Thoracic aorta (tissue), 2 donors: ENCODE data around the gene POR. TPM values are rescaled to one million over a fixed set of nuclear protein-coding genes. Genes with fewer than 3 reads are reported as not detected.
A peak's percentile ranks its signal among the peaks of the same experiment; 100 is the strongest.

ENCODE experiments used
- ATAC-seq: fragments of 150-250 bp; one replicate; pipeline ENCODE4 v1.8.0; 2017; ENCODE audit warnings: low read depth; ENCODE audit not compliant: insufficient number of reproducible peaks, low FRiP score
- DNase-seq: peaks from one replicate; pipeline ENCODE4 v3.0.0-alpha.2; 2020; ENCODE audit warnings: low spot score
- H3K27ac ChIP-seq, 2 donors: fragments of 200-600 bp; sonication (generic); 1 replicate in 1 of 2; 2 replicates in 1 of 2; pipeline ENCODE4 v1.5.1; 2016; ENCODE audit warnings: mild to moderate bottlenecking in 2 of 2, moderate library complexity in 2 of 2
- H3K27me3 ChIP-seq: fragments of 200-600 bp; sonication (generic); replicated peaks from 2 replicates; pipeline ENCODE4 v1.6.0; 2016; ENCODE audit warnings: mild to moderate bottlenecking; ENCODE audit not compliant: insufficient read depth
- H3K36me3 ChIP-seq: fragments of 200-600 bp; sonication (generic); one replicate; pipeline ENCODE4 v1.5.1; 2016
- H3K4me1 ChIP-seq, 2 donors: fragments of 200-600 bp; sonication (generic); 1 replicate in 1 of 2; 2 replicates in 1 of 2; pipeline versions ENCODE4 v1.5.1 to v1.6.0; 2016; ENCODE audit warnings: low read depth in 2 of 2, mild to moderate bottlenecking in 1 of 2; ENCODE audit not compliant: control insufficient read depth in 1 of 2
- H3K4me3 ChIP-seq: fragments of 200-600 bp; sonication (generic); 2 replicates; pipeline ENCODE4 v1.5.1; 2016; ENCODE audit warnings: mild to moderate bottlenecking
- H3K9me3 ChIP-seq: fragments of 200-600 bp; sonication (generic); 2 replicates; pipeline ENCODE4 v1.5.1; 2016
- CTCF ChIP-seq: fragments of 200-600 bp; sonication (generic); IDR thresholded peaks from one replicate; pipeline ENCODE4 v1.5.1; 2019; ENCODE audit warnings: antibody characterized with exemption
- total RNA-seq, 2 donors: library from RNA; depleted of rRNA; stranded (reverse); fragments of >200 nt; gene quantifications; one replicate each; pipeline versions ENCODE4 v1.1.0 to v1.2.3, GENCODE V29; 2016

POR gene
- total RNA-seq, 2 donors from 2014 or later: 70.1 to 77.4 TPM

DNA sequence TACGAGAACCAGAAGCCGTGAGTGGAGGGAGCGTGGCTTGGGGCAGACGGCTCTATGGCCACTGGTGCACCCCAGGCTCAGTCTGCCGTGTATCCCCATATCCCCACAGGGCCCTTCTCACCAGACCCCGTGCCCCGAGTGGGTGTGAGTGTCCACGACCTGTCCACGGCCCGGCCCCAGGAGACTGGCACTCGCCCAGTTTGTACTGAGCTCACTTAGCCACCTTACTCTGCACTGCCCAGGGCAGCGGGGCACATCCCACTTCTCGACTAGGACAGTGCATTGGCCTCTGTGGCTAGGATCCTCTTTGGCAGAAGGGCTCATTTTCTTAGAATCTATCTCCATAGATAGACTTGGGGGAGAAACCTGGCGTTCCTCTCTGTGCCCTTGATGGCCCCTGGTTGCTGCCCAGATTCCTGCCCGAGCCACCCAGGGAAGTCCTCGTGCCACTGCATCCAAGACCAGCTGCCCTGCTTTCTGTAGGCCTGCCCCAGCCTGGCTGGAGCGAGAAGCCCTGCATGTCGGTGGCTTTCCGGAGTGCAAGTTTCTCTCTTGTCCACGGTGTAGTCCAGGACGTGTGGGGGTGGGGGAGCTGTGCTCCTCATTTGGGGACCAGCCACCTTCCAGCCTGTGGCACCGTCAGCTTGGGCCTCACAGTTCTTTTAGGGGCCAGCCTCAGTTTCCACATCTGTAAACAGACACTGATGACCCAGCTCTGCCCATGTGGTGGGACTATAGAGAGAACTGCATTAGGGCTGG, 67.5 kb downstream of the POR start:
- H3K9me3 ChIP-seq: no peaks in the 10 kb centered on the region
- no peaks in the 10 kb centered on the region for H3K27me3 ChIP-seq
- H3K4me3 ChIP-seq: no peak overlapping the region
- no peak for DNase-seq
- ATAC-seq: no peak
- TF ChIP-seq CTCF: no peak
- peaks cover 69% of the 10 kb centered on the region for H3K36me3 ChIP-seq
- peaks cover 0 to 11% of the 10 kb centered on the region in 2 donors for H3K4me1 ChIP-seq
- peak overlapping the region in 1 of 2 donors; percentile 8 for H3K27ac ChIP-seq

DNA sequence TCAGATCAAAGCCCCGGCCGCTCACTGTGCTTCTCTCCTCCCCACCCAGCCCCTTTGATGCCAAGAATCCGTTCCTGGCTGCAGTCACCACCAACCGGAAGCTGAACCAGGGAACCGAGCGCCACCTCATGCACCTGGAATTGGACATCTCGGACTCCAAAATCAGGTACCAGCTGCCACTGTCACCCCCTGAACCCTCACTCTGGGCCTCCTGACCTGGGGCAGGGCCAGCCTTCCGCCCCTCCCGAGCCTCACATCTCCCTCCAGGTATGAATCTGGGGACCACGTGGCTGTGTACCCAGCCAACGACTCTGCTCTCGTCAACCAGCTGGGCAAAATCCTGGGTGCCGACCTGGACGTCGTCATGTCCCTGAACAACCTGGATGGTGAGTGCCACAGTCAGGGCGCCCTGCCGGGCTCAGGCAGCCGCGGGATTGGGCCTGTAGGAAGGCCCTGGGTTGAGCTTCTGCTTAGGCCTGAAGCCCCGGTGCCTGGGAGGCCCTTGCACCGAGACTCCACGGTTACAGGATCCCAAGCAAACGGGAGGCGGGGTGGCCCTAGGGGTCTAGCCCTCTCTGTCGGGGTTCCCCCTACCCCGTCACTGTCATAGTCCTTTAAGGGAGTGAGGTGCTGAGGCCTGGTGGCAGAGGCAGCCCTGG, 68.6 kb downstream of the POR start:
- no peak overlapping the region for H3K27ac ChIP-seq
- ATAC-seq (no peak), DNase-seq (no peak)
- no peaks in the 10 kb centered on the region for H3K27me3 ChIP-seq
- H3K36me3 ChIP-seq: peaks cover 76% of the 10 kb centered on the region
- no peak for TF ChIP-seq CTCF
- no peaks in the 10 kb centered on the region for H3K9me3 ChIP-seq
- H3K4me3 ChIP-seq: no peak overlapping the region
- H3K4me1 ChIP-seq: no peaks in the 10 kb centered on the region

DNA sequence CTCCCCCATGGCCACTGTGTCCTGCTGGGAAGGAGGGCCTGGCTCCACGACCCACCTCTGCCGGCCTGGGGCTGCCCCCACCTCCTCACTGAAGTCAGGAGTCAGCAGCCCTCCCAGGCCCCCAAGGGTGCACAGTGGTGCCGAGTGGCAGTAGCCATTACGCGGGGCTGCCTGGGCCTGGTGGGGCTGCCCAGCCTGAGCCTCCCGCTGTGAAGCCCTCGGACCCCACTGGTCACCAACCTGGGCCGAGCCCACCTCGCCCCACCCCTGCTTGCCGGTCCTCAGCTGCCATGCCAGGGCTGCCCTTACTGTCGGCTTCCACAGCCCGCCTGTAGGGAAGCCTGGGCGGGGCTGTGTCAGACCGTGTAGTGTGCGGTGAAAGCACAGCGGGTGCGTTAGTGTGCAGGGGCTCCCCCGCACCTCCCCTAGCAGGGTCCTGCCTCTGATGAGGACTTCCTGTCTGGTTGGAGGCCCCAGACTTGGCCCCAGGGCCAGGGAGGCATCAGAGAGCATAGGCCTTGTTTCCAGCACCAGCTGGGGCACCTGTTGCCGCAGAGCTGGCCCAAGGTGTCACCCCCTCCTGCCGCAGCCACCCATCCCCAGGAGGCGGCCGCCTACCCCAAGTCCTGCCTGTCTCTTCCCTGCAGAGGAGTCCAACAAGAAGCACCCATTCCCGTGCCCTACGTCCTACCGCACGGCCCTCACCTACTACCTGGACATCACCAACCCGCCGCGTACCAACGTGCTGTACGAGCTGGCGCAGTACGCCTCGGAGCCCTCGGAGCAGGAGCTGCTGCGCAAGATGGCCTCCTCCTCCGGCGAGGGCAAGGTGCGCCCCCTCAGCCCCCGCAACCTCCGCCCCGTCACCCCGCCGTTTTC, 69.4 kb downstream of the POR start:
- TF ChIP-seq CTCF: no peak
- H3K4me1 ChIP-seq: peaks cover 3 to 4% of the 10 kb centered on the region in 2 donors
- no peaks in the 10 kb centered on the region for H3K9me3 ChIP-seq
- no peak overlapping the region for H3K27ac ChIP-seq
- DNase-seq: no peak
- no peak for ATAC-seq
- peaks cover 76% of the 10 kb centered on the region for H3K36me3 ChIP-seq
- H3K4me3 ChIP-seq: no peak overlapping the region
- no peaks in the 10 kb centered on the region for H3K27me3 ChIP-seq

- Histone ChIP-seq H3K27me3 (no peaks in the 10 kb centered on the region), H3K36me3 (peaks cover 74% of the 10 kb centered on the region), H3K4me1 (peaks cover 10 to 11% of the 10 kb centered on the region in 2 donors), H3K27ac (no peak overlapping the region), H3K9me3 (no peaks in the 10 kb centered on the region), H3K4me3 (no peak overlapping the region)
- no peak for TF ChIP-seq CTCF
- no peak for ATAC-seq
- DNase-seq: no peak
Observed at GRCh38 chr7:75985009-75985517, 70.1 kb downstream of the POR start.
